Cardiac muscle cell (in vitro differentiated cells and primary cell): ENCODE measurements around the gene FRAS1. TPM values are rescaled to one million over a fixed set of nuclear protein-coding genes. Genes with fewer than 3 reads are reported as not detected.
A peak's percentile ranks its signal among the peaks of the same experiment; 100 is the strongest.
"Not testable (repeated sequence)": the region's sequence is repeated elsewhere in the genome, so short reads cannot be mapped to it uniquely, and the experiment has no call there.

Experiments
- DNase-seq, 2 donors: peaks; one replicate each; pipeline versions ENCODE4 v3.0.0 to v3.0.0-alpha.2; 2010 to 2017; ENCODE audit warnings: low read depth in 1 of 2, low spot score in 1 of 2
- H3K27ac ChIP-seq: fragments of 200-600 bp; sonication (generic); 2 replicates; pipeline ENCODE4 v1.5.1; 2016
- H3K27me3 ChIP-seq: fragments of 200-600 bp; sonication (generic); 2 replicates; pipeline ENCODE4 v1.6.0; 2016; ENCODE audit warnings: control low read depth
- H3K36me3 ChIP-seq: fragments of 200-600 bp; sonication (generic); 2 replicates; pipeline ENCODE4 v1.5.1; 2016; ENCODE audit warnings: control low read depth
- H3K4me1 ChIP-seq: fragments of 200-600 bp; sonication (generic); 2 replicates; pipeline ENCODE4 v1.8.1; 2017; ENCODE audit warnings: low read depth, mild to moderate bottlenecking, mixed run types
- H3K4me3 ChIP-seq: fragments of 200-600 bp; sonication (generic); 2 replicates; pipeline ENCODE4 v1.5.1; 2016; ENCODE audit warnings: mild to moderate bottlenecking
- H3K9me3 ChIP-seq: fragments of 200-600 bp; sonication (generic); 2 replicates; pipeline ENCODE4 v1.5.1; 2017; ENCODE audit warnings: low read depth, mild to moderate bottlenecking, control low read depth
- CTCF ChIP-seq: IDR thresholded peaks from 2 replicates; pipeline ENCODE4 v1.5.1; 2012; ENCODE audit warnings: low read depth, mild to moderate bottlenecking, low read length
- polyA plus RNA-seq: library from polyadenylated mRNA; unstranded; fragments of >200 nt; fragmentation: Nextera tagmentation; extraction: Ambion mirVana; gene quantifications from 2 replicates; pipeline ENCODE4 v1.2.1, GENCODE V29; 2016
- total RNA-seq: library from RNA; depleted of rRNA; stranded (reverse); fragments of >200 nt; gene quantifications from 2 replicates; pipeline ENCODE4 v1.2.3, GENCODE V29; 2016

The FRAS1 gene
- total and polyA plus RNA-seq, 2 experiments from 2014 or later = 4.4 to 20.4 TPM

GRCh38 chr4:78483811-78484210 lies 426.7 kb downstream of the FRAS1 start:
- DNase-seq = no peak
- Histone ChIP-seq H3K9me3 (no peaks in the 10 kb centered on the region), H3K27me3 (no peaks in the 10 kb centered on the region), H3K4me1 (no peaks in the 10 kb centered on the region), H3K4me3 (no peak overlapping the region), H3K27ac (no peak overlapping the region), H3K36me3 (no peaks in the 10 kb centered on the region)
- no peak for TF ChIP-seq CTCF

- DNase-seq = no peak
- no peak overlapping the region for H3K4me3 ChIP-seq
- H3K4me1 ChIP-seq = no peaks in the 10 kb centered on the region
- H3K27me3 ChIP-seq = no peaks in the 10 kb centered on the region
- TF ChIP-seq CTCF = no peak
- no peak overlapping the region for H3K27ac ChIP-seq
- H3K36me3 ChIP-seq = no peaks in the 10 kb centered on the region
- no peaks in the 10 kb centered on the region for H3K9me3 ChIP-seq
Observed at GRCh38 chr4:78484574-78484973, 427.5 kb downstream of the FRAS1 start.

- no peaks in the 10 kb centered on the region for H3K9me3 ChIP-seq
- no peak overlapping the region for H3K4me3 ChIP-seq
- H3K27ac ChIP-seq = no peak overlapping the region
- no peaks in the 10 kb centered on the region for H3K4me1 ChIP-seq
- DNase-seq = no peak
- no peaks in the 10 kb centered on the region for H3K27me3 ChIP-seq
- no peaks in the 10 kb centered on the region for H3K36me3 ChIP-seq
- TF ChIP-seq CTCF = no peak
Observed at GRCh38 chr4:78493731-78494130, 436.6 kb downstream of the FRAS1 start.

GRCh38 chr4:78496021-78496643 lies 439.0 kb downstream of the FRAS1 start:
- Histone ChIP-seq H3K27me3 (no peaks in the 10 kb centered on the region), H3K4me1 (no peaks in the 10 kb centered on the region), H3K9me3 (no peaks in the 10 kb centered on the region), H3K27ac (no peak overlapping the region), H3K4me3 (no peak overlapping the region), H3K36me3 (no peaks in the 10 kb centered on the region)
- no peak for TF ChIP-seq CTCF
- peak in 1 of 2 donors; percentile 89 for DNase-seq

- H3K9me3 ChIP-seq, H3K27ac ChIP-seq, H3K4me1 ChIP-seq, DNase-seq, H3K4me3 ChIP-seq, H3K27me3 ChIP-seq, H3K36me3 ChIP-seq: not testable (repeated sequence)
Observed at GRCh38 chr4:78506260-78506659, 449.1 kb downstream of the FRAS1 start.

- Histone ChIP-seq H3K4me1 (no peaks in the 10 kb centered on the region), H3K36me3 (no peaks in the 10 kb centered on the region), H3K27me3 (no peaks in the 10 kb centered on the region), H3K9me3 (no peaks in the 10 kb centered on the region), H3K27ac (no peak overlapping the region), H3K4me3 (no peak overlapping the region)
- DNase-seq = no peak
- TF ChIP-seq CTCF = no peak
Observed at GRCh38 chr4:78509043-78509442, 451.9 kb downstream of the FRAS1 start.
